GM13976 (cell line): ENCODE data around the gene PLA2G5.

Source experiments
- DNase-seq: peaks from one replicate; pipeline ENCODE4 v3.0.0; 2012; ENCODE audit warnings: low spot score
- CTCF ChIP-seq: IDR thresholded peaks from 2 replicates; pipeline ENCODE4 v1.5.1; 2012; ENCODE audit warnings: borderline replicate concordance, mild to moderate bottlenecking; ENCODE audit not compliant: insufficient read depth; ENCODE audit errors: extremely low read depth, missing control alignments, control extremely low read depth
- in situ Hi-C: fragments of 300-500 bp; cut with MboI; formaldehyde crosslinking; loops from one replicate; pipeline ENCODE4 v1.12.0; 2022; ENCODE audit warnings: low sequenced_read_pairs, mixed read lengths, inconsistent platforms; ENCODE audit not compliant: unreplicated experiment

The PLA2G5 gene

GRCh38 chr1:20112279-20113000 lies 42.4 kb downstream of the PLA2G5 start:
- no peak for DNase-seq
- in situ Hi-C loops, result no loop called here
- TF ChIP-seq CTCF, result no peak

GRCh38 chr1:20114021-20114648 lies 44.1 kb downstream of the PLA2G5 start:
- DNase-seq, result no peak
- no peak for TF ChIP-seq CTCF
- in situ Hi-C loops, result no loop called here

- DNase-seq, result no peak
- TF ChIP-seq CTCF, result no peak
- in situ Hi-C loops, result no loop called here
Observed at GRCh38 chr1:20115479-20115878, 45.5 kb downstream of the PLA2G5 start.

- in situ Hi-C loops, result no loop called here
- no peak for DNase-seq
- TF ChIP-seq CTCF, result no peak
Observed at GRCh38 chr1:20115916-20116315, 45.9 kb downstream of the PLA2G5 start.

GRCh38 chr1:20117236-20117635 lies 47.2 kb downstream of the PLA2G5 start:
- DNase-seq, result no peak
- TF ChIP-seq CTCF, result no peak
- in situ Hi-C loops, result no loop called here

GRCh38 chr1:20119347-20119746 lies 49.4 kb downstream of the PLA2G5 start, which contains the start of gene PLA2G2D:
TSS of gene PLA2G2D (minus strand) at chr1:20119536. CDS start at chr1:20119498, 38 bp downstream.
- TF ChIP-seq CTCF, result no peak
- DNase-seq, result no peak
- in situ Hi-C loops, result no loop called here
